Adrenal gland (tissue), 12 donors: ENCODE measurements around the gene CLDN5. TPM values are rescaled to one million over a fixed set of nuclear protein-coding genes. Genes with fewer than 3 reads are reported as not detected.

Experiments
- DNase-seq, 7 donors: peaks; one replicate each; pipeline ENCODE4 v3.0.0-alpha.2; 2019 to 2020
- H3K27ac ChIP-seq, 5 donors: fragments of 200-600 bp; sonication (generic) in 4 of 5; 1 replicate in 3 of 5; 2 replicates in 2 of 5; pipeline versions ENCODE4 v1.5.1 to v1.8.0; 2016 to 2020; ENCODE audit warnings: mild to moderate bottlenecking in 1 of 5
- H3K27me3 ChIP-seq: fragments of 200-600 bp; 2 replicates; pipeline ENCODE4 v1.8.0; 2021
- H3K36me3 ChIP-seq, 2 donors: fragments of 200-600 bp; replicated peaks in 1 of 2; 1 replicate in 1 of 2; 2 replicates in 1 of 2; pipeline versions ENCODE4 v1.5.1 to v1.8.0; 2018 to 2022
- H3K4me1 ChIP-seq, 2 donors: fragments of 200-600 bp; replicated peaks in 1 of 2; 1 replicate in 1 of 2; 2 replicates in 1 of 2; pipeline versions ENCODE4 v1.5.1 to v1.8.0; 2018 to 2021
- H3K4me3 ChIP-seq, 4 donors: fragments of 200-600 bp; sonication (generic) in 3 of 4; one replicate each; pipeline ENCODE4 v1.5.1; 2016 to 2018
- H3K9me3 ChIP-seq, 3 donors: fragments of 200-600 bp; sonication (generic) in 1 of 3; replicated peaks in 1 of 3; 1 replicate in 2 of 3; 2 replicates in 1 of 3; pipeline versions ENCODE4 v1.5.1 to v1.8.0; 2016 to 2021
- POLR2A ChIP-seq, 2 donors: fragments of 450-650 bp; IDR thresholded peaks; one replicate each; pipeline ENCODE4 v1.6.1; 2017; ENCODE audit warnings: antibody characterized with exemption in 2 of 2, mild to moderate bottlenecking in 2 of 2, moderate library complexity in 1 of 2
- WGBS, 4 donors: extraction: QIAGEN DNeasy Blood & Tissue Kit in 2 of 4; methylation state at CpG; one replicate each; pipeline versions ENCODE4 v1.1.5 to v1.1.7; 2013 to 2017; 5-methylcytosine and 5-hydroxymethylcytosine counted together
- intact Hi-C, 2 donors: fragments of 100-400 bp; cut with DNase I; formaldehyde crosslinking; loops; one replicate each; pipeline versions ENCODE4 v1.14.1 to v1.15.0; 2022 to 2023
- polyA plus RNA-seq, 3 donors: library from polyadenylated mRNA; stranded (reverse); fragments of 200-250 nt in 2 of 3; fragments of 350-450 nt in 1 of 3; fragmentation: Illumina TruSeq in 1 of 3; extraction: RNeasy Lipid Tissue Mini Kit (QIAGEN cat#74804) in 1 of 3; gene quantifications; one replicate each; pipeline ENCODE4 v1.2.3, GENCODE V29; 2013 to 2014
- total RNA-seq, 9 donors: library from RNA; depleted of rRNA in 4 of 9; stranded (reverse); fragments of >200 nt in 4 of 9; fragments of 120-200 nt in 1 of 9; fragmentation: NEBNext Ultra II Directional in 1 of 9; extraction: Animal tissue kit (Norgen Biotek cat#: 25700) in 1 of 9; gene quantifications; one replicate each; pipeline versions ENCODE4 v1.1.0 to v1.2.4, GENCODE V29; 2013 to 2023
- TF ChIP-seq, protein P1 (sequence below), 6 experiments: fragments of 450-650 bp in 4 of 6; fragments of 200-600 bp in 2 of 6; sonication (generic) in 1 of 6; IDR thresholded peaks; 1 replicate in 5 of 6; 2 replicates in 1 of 6; pipeline versions ENCODE4 v1.5.1 to v1.8.0; 2016 to 2021; ENCODE audit warnings: antibody characterized with exemption in 6 of 6, mild to moderate bottlenecking in 2 of 6, moderate library complexity in 1 of 6
- donor health status: healthy with polysubstance abuse.
- donor health status: Bipolar disorder and iron deficiency.
- donor health status: DM: yes; HTN: yes; CAD: no.
- donor health status: DM: no; HTN: no; CAD: no.
- donor health status: DM: no; HTN: no; CAD: no.
- donor health status: DM: yes; HTN: yes; CAD: no.

Gene CLDN5
- total and polyA plus RNA-seq, 12 donors = 0.40 to 122 (median 31.3) TPM

DNA sequence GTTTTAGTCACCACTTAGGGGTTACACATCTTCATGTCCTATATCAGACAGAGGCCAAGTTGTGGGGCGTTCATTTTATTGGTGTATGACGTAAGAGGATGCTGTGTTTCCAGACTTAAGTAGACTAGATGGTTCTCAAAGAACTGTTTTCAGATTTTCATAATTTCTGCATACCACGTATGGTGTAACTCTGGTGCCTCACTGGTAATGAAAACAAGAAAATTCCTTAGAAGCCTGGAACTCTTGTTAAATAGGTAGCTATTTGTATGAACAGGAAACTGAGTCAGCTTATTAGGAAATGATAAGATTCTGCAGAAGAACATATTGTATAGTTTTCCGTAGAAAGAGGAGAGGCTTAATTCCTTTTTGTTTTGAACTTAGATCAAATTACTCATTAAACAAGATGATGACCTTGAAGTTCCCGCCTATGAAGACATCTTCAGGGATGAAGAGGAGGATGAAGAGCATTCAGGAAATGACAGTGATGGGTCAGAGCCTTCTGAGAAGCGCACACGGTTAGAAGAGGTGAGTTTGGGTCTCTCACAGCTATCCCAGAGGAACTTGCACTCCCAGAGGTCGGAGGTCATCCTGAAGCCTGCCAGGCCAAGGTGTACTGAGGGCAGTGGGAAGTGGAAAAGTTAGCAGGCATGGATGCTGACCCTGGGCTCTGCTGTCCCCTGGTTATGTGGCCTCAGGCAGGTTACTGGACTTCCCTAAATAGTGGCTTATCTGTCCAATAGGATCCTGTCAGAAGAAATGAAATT lies 40.5 kb downstream of the CLDN5 start:
- Histone ChIP-seq H3K27me3 (no peaks in the 10 kb centered on the region), H3K27ac (no peak overlapping the region), H3K4me1 (peaks cover 3 to 5% of the 10 kb centered on the region in 2 donors), H3K4me3 (no peak overlapping the region), H3K36me3 (no peaks in the 10 kb centered on the region), H3K9me3 (no peaks in the 10 kb centered on the region)
- intact Hi-C loops = loop anchor here in 1 of 2 donors (10.0 kb wide), 1 partner anchor 141 kb away; no protein-coding TSS in a partner anchor
- DNase-seq = peak in 1 of 7 donors; percentile 47
- TF ChIP-seq, protein P1, sequence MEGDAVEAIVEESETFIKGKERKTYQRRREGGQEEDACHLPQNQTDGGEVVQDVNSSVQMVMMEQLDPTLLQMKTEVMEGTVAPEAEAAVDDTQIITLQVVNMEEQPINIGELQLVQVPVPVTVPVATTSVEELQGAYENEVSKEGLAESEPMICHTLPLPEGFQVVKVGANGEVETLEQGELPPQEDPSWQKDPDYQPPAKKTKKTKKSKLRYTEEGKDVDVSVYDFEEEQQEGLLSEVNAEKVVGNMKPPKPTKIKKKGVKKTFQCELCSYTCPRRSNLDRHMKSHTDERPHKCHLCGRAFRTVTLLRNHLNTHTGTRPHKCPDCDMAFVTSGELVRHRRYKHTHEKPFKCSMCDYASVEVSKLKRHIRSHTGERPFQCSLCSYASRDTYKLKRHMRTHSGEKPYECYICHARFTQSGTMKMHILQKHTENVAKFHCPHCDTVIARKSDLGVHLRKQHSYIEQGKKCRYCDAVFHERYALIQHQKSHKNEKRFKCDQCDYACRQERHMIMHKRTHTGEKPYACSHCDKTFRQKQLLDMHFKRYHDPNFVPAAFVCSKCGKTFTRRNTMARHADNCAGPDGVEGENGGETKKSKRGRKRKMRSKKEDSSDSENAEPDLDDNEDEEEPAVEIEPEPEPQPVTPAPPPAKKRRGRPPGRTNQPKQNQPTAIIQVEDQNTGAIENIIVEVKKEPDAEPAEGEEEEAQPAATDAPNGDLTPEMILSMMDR (IDR thresholded peaks at IDR 0.05) = no peak
- no peak for TF ChIP-seq POLR2A (IDR thresholded peaks at IDR 0.05)
- WGBS, 4 donors = 81 to 87% (median 86%) methylated on average over 8 of the region's 8 CpGs

DNA sequence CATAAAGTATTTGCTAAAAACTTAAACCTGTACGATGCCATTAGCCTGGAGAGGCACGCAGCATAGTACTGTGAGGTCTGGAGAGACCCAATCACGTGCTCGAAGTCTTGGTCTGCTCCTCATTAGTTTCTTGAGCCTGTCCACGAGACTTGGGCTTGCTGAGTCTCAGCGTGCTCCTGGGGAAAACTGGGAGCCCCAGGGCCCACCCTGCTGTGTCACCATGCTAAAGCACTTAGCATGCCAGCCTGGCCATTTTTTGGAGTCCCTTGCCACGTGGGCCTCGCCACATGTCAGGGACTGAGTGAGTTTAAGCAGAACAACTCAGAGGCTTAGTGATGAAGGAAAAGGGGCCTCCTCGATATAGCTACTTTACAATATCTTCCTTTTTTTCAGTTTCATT lies 41.9 kb downstream of the CLDN5 start:
- intact Hi-C loops = loop anchor here in 1 of 2 donors (10.0 kb wide), 1 partner anchor 143 kb away; no protein-coding TSS in a partner anchor
- Histone ChIP-seq H3K4me1 (peaks cover 14 to 17% of the 10 kb centered on the region in 2 donors), H3K27me3 (no peaks in the 10 kb centered on the region), H3K36me3 (no peaks in the 10 kb centered on the region), H3K27ac (no peak overlapping the region), H3K4me3 (no peak overlapping the region), H3K9me3 (no peaks in the 10 kb centered on the region)
- DNase-seq = peak in 1 of 7 donors; percentile 33
- TF ChIP-seq POLR2A (IDR thresholded peaks at IDR 0.05) = no peak
- TF ChIP-seq, protein P1 (IDR thresholded peaks at IDR 0.05) = no peak
- WGBS, 4 donors = 88 to 92% (median 90%) methylated on average over 9 of the region's 9 CpGs

DNA sequence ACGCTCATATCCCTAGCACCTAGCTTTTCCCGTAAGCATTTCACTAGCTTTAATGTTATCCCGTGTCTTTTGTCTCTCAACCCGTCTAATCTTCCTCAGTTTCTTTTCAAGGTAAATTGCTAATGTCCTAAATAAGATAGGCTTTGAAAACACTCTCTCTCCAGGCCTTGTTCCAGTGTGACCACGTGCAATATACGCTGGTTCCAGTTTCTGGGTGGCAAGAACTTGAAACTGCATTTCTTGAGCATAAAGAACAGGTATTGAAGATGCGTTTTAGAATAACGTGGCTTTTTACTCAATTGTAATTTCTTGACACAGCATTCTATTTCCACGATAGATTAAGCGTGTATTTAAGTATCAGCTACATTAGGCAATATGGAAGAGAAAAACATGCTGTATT lies 43.4 kb downstream of the CLDN5 start:
- Histone ChIP-seq H3K27ac (no peak overlapping the region), H3K4me1 (peaks cover 15 to 21% of the 10 kb centered on the region in 2 donors), H3K36me3 (no peaks in the 10 kb centered on the region), H3K27me3 (no peaks in the 10 kb centered on the region), H3K9me3 (no peaks in the 10 kb centered on the region), H3K4me3 (no peak overlapping the region)
- intact Hi-C loops = loop anchor here in 1 of 2 donors (10.0 kb wide), 1 partner anchor 144 kb away; no protein-coding TSS in a partner anchor
- peak in 1 of 7 donors; percentile 7 for DNase-seq
- 65 to 74% (median 68%) methylated on average over 10 of the region's 10 CpGs for WGBS, 4 donors
- TF ChIP-seq POLR2A (IDR thresholded peaks at IDR 0.05) = no peak
- TF ChIP-seq, protein P1 (IDR thresholded peaks at IDR 0.05) = no peak

DNA sequence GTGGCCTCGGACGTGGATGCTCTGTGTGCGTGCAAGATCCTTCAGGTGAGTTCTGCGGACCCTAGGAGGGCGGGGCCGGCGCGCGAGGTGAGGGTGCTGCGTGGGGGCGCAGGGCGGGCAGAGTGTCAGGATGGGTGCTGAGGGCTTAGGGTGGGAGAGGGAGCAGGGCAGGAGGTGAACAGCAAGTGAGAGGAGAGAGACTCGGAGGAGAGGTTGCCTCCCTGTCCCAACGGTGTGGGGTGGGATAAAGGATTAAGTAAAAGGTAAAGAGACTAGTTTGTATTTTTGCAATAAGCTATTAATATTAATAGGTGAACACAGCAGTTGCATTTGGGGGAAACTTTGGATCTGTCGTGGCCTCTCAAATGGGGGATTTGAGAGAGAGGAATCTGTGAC lies 44.0 kb downstream of the CLDN5 start:
- H3K36me3 ChIP-seq = peaks cover 0 to 3% of the 10 kb centered on the region in 2 donors
- no peak for TF ChIP-seq POLR2A (IDR thresholded peaks at IDR 0.05)
- TF ChIP-seq, protein P1 (IDR thresholded peaks at IDR 0.05) = no peak
- 0 to 2% (median 1%) methylated on average over 12 to 15 of the region's 15 CpGs for WGBS, 4 donors
- H3K27ac ChIP-seq = no peak overlapping the region
- no peaks in the 10 kb centered on the region for H3K27me3 ChIP-seq
- intact Hi-C loops = loop anchor here in 1 of 2 donors (10.0 kb wide), 1 partner anchor 145 kb away; no protein-coding TSS in a partner anchor
- H3K9me3 ChIP-seq = no peaks in the 10 kb centered on the region
- H3K4me3 ChIP-seq = peak overlapping the region in 1 of 4 donors; percentile 49
- peaks cover 15 to 21% of the 10 kb centered on the region in 2 donors for H3K4me1 ChIP-seq
- no peak for DNase-seq
